ENCODE measurements around the gene C2orf15. TPM values are rescaled to one million over a fixed set of nuclear protein-coding genes. Genes with fewer than 3 reads are reported as not detected.
A peak's percentile ranks its signal among the peaks of the same experiment; 100 is the strongest.

C2orf15 gene, protein sequence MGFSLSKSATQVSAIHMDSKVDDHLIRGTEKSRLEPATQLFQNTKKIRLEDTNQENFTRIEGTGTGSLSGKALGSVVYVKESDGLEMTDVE
- 1 to 10 TPM in 5 of 9 donors, under 1 TPM in 3, not detected in 1; 0.35 to 2.2 (median 1.2) TPM for total RNA-seq
- 1 to 10 TPM in 1 of 3 donors, under 1 TPM in 2; 0.44 to 1.3 (median 0.88) TPM for polyA plus RNA-seq
- long read RNA-seq, donor 1, partial matches to known transcripts: 0 of 1 reads
- long read RNA-seq, donor 1, other reads (novel, unspliced or antisense): 0 of 1 reads
- long read RNA-seq, donor 2, partial matches to known transcripts: 0 of 1 reads
- long read RNA-seq, donor 2, other reads (novel, unspliced or antisense): 0 of 1 reads
- long read RNA-seq, donor 3: 0 reads
- long read RNA-seq, donor 4: 0 reads
- long read RNA-seq, donor 5, partial matches to known transcripts: 0 of 3 reads
- long read RNA-seq, donor 5, other reads (novel, unspliced or antisense): 0 of 3 reads
- long read RNA-seq, donor 6, partial matches to known transcripts: 0 of 1 reads
- long read RNA-seq, donor 6, other reads (novel, unspliced or antisense): 0 of 1 reads
- long read RNA-seq, donor 7: 0 reads
- long read RNA-seq, donor 8: 0 reads
- long read RNA-seq, donor 9: 0 reads
- long read RNA-seq, donor 10: 0 reads

DNA sequence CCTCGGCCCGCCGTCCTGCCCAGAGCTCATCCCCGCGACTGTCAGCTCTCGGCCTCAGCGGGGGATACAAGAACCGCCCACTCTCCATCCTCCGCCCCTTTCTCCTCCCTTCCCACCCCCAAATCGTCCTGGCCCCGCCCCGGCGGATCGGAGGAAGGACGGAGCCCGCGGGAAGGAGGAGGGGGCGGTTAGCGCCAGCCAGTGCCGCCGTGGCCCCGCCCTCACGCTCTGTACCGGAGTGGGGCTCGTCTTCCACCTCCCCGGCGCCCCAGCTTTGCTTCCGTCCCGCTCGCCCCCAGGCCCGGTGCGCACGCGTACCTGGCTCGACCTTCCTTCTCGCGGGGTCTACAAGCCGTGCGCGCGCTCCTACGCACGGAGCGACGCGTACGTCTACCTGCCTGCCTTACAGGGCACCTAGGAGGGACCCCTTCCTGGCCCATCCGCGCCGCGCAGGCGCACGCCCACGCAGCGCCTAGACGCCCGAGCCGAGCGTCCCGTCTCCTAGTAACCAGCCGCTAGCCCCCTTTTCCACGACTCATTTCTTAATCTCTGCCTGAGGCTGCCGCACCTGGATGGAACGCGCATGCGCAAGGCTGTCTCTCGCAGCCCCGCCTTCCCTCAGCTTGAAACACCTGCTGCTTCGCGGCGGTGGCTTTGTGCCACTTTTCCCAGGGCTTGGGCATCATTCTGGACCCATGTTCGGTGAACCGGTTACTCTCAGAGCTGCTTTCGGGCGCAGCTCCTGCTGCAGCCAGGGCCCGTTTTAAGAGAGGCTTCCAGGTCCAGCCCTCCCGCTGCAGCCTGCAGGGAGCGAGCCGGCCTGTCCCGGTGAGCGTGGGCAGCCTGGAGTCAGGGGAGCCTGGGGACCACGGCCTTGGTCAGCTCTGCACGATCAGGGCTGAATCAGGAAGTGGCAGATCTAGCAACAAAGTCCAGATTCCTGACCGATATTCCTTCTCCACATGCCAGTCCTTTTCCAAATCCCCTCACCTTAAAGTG, at the start of gene C2orf15:
TSS of gene C2orf15 (plus strand) at position 598 of the 999 bp plus-strand sequence. CDS start 8,852 bp downstream, outside the sequence.
- Histone ChIP-seq H3K9me3 (replicated peaks in 1 of 3) (no peaks in the 10 kb centered on the region), H3K4me1 (replicated peaks in 1 of 2) (peaks cover 6 to 10% of the 10 kb centered on the region in 2 donors), H3K27me3 (no peaks in the 10 kb centered on the region), H3K27ac (peak within 1 kb of the TSS; percentile 76 to 88 (median 79)), H3K36me3 (replicated peaks in 1 of 2) (no peaks in the 10 kb centered on the region), H3K4me3 (peak within 1 kb of the TSS; percentile 35 to 87 (median 74))
- intact Hi-C loops (cut with DNase I): no loop called here
- peak; percentile 2 to 95 for TF ChIP-seq POLR2A (IDR thresholded peaks at IDR 0.05)
- TF ChIP-seq CTCF (IDR thresholded peaks at IDR 0.05): no peak
- WGBS, 4 donors: 1% methylated on average over 11 to 84 of the region's 84 CpGs
- DNase-seq: peak; percentile 93 to 97 (median 95)

GRCh38 chr2:99096728-99097127, 44.8 kb upstream of the C2orf15 start:
- no peak overlapping the region for H3K4me3 ChIP-seq
- intact Hi-C loops (cut with DNase I): no loop called here
- no peaks in the 10 kb centered on the region for H3K9me3 ChIP-seq (replicated peaks in 1 of 3)
- H3K36me3 ChIP-seq (replicated peaks in 1 of 2): no peaks in the 10 kb centered on the region
- H3K4me1 ChIP-seq (replicated peaks in 1 of 2): peaks cover 0 to 2% of the 10 kb centered on the region in 2 donors
- 89 to 93% (median 92%) methylated on average over 1 of the region's 1 CpG for WGBS, 4 donors
- no peak for TF ChIP-seq POLR2A (IDR thresholded peaks at IDR 0.05)
- H3K27ac ChIP-seq: no peak overlapping the region
- H3K27me3 ChIP-seq: no peaks in the 10 kb centered on the region
- no peak for DNase-seq

DNA sequence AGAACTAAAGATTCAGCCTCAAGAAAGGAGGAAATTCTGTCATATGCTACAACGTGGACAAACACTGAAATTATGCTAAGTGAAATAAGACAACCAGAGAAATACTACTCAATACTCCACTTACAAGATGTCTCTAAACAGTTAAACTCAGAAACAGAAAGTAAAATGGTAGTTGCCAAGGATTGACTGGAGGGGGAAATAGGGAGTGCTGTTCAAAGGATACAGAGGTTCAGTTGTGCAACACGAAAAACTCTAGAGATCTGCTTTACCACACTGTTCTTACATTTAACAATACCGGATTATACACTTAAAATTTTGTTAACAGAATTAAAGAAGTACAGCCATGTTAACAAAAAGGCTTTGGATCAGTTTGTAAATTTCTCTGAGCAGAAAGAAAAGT, 39.8 kb upstream of the C2orf15 start:
- Histone ChIP-seq H3K4me1 (replicated peaks in 1 of 2) (peaks cover 0 to 4% of the 10 kb centered on the region in 2 donors), H3K4me3 (no peak overlapping the region), H3K36me3 (replicated peaks in 1 of 2) (no peaks in the 10 kb centered on the region), H3K27me3 (no peaks in the 10 kb centered on the region), H3K27ac (no peak overlapping the region), H3K9me3 (replicated peaks in 1 of 3) (no peaks in the 10 kb centered on the region)
- TF ChIP-seq POLR2A (IDR thresholded peaks at IDR 0.05) (no peak), CTCF (IDR thresholded peaks at IDR 0.05) (peak in 1 of 6 experiments; percentile 18)
- intact Hi-C loops (cut with DNase I): no loop called here
- DNase-seq: no peak
- WGBS, 4 donors: 23 to 38% (median 36%) methylated on average over 3 of the region's 3 CpGs

GRCh38 chr2:99104006-99104405, 37.5 kb upstream of the C2orf15 start:
- H3K27ac ChIP-seq: no peak overlapping the region
- no peak overlapping the region for H3K4me3 ChIP-seq
- peaks cover 0 to 4% of the 10 kb centered on the region in 2 donors for H3K4me1 ChIP-seq (replicated peaks in 1 of 2)
- TF ChIP-seq CTCF (IDR thresholded peaks at IDR 0.05) (no peak), POLR2A (IDR thresholded peaks at IDR 0.05) (no peak)
- intact Hi-C loops (cut with DNase I): no loop called here
- no peaks in the 10 kb centered on the region for H3K9me3 ChIP-seq (replicated peaks in 1 of 3)
- no peaks in the 10 kb centered on the region for H3K36me3 ChIP-seq (replicated peaks in 1 of 2)
- H3K27me3 ChIP-seq: no peaks in the 10 kb centered on the region
- WGBS, 4 donors: 84 to 93% (median 88%) methylated on average over 2 of the region's 2 CpGs
- DNase-seq: no peak
